HCT116 (cell line): ENCODE measurements around the gene GNA12. TPM values are rescaled to one million over a fixed set of nuclear protein-coding genes. Genes with fewer than 3 reads are reported as not detected.

Experiments used
- ATAC-seq: fragments of 200-7000 bp; cut with Tn5 transposase; 2 replicates; pipeline ENCODE4 v1.9.1; 2020; ENCODE audit warnings: mild to moderate bottlenecking, moderate library complexity
- BruUV-seq: library from RNA; stranded (reverse); fragments of 400-500 nt; replicated peaks from 2 replicates; lab custom pipeline; 2021; lab: Mats Ljungman, UMichigan
- CTCF ChIA-PET: fragments of 300-600 bp; sonication (Branson Sonifier 250); formaldehyde crosslinking; loops from one replicate; lab custom pipeline; 2021; ENCODE audit warnings: antibody characterized with exemption; lab: Charles Lee
- POLR2A ChIA-PET: fragments of 300-600, 350-600 bp; sonication (Branson Sonifier 250); formaldehyde crosslinking; loops from one replicate; lab custom pipeline; 2021; ENCODE audit warnings: antibody characterized with exemption; lab: Charles Lee
- RAD21 ChIA-PET, 2 experiments: fragments of 300-600 bp; sonication (Branson Sonifier 250); formaldehyde crosslinking; loops; one replicate each; lab custom pipeline; 2023; ENCODE audit warnings: low total read pairs in 2 of 2; ENCODE audit not compliant: uncharacterized antibody in 2 of 2, unreplicated experiment in 2 of 2, low non-redundant PET in 1 of 2; lab: Charles Lee
- DNase-seq: peaks from one replicate; pipeline ENCODE4 v3.0.0-alpha.2; 2010; ENCODE audit warnings: low read depth, low spot score
- H2AFZ ChIP-seq: fragments of 200-600 bp; shearing (Covaris generic), sonication (generic); 2 replicates; pipeline ENCODE4 v1.6.1; 2017; ENCODE audit warnings: low read depth, mixed run types, mixed read lengths, antibody characterized with exemption, low read length; ENCODE audit not compliant: poor library complexity, severe bottlenecking
- H3K27ac ChIP-seq: 2 replicates; pipeline ENCODE4 v1.5.1; 2012; ENCODE audit warnings: low read depth, low read length
- H3K27me3 ChIP-seq: fragments of 200-600 bp; sonication (generic); 2 replicates; pipeline ENCODE4 v1.6.1; 2016; ENCODE audit warnings: mixed run types, low read length, mixed read lengths; ENCODE audit not compliant: insufficient read depth
- H3K36me3 ChIP-seq, 2 experiments: fragments of 200-500 bp in 1 of 2; fragments of 200-600 bp in 1 of 2; sonication (Bioruptor generic) in 1 of 2; sonication (generic) in 1 of 2; 2 replicates each; pipeline versions ENCODE4 v1.5.1 to v1.6.1; 2014 to 2016; ENCODE audit warnings: low read length in 2 of 2, inconsistent platforms in 1 of 2, mixed read lengths in 1 of 2, mixed run types in 1 of 2; ENCODE audit not compliant: insufficient read depth in 2 of 2, control insufficient read depth in 1 of 2
- H3K4me1 ChIP-seq, 2 experiments: fragments of 200-600 bp in 1 of 2; sonication (generic) in 1 of 2; 2 replicates each; pipeline versions ENCODE4 v1.5.1 to v1.6.1; 2012 to 2017; ENCODE audit warnings: low read length in 2 of 2, inconsistent platforms in 1 of 2, mild to moderate bottlenecking in 1 of 2, mixed read lengths in 1 of 2, mixed run types in 1 of 2, moderate library complexity in 1 of 2; ENCODE audit not compliant: insufficient read depth in 2 of 2, control insufficient read depth in 1 of 2
- H3K4me2 ChIP-seq: fragments of 200-600 bp; sonication (generic); 2 replicates; pipeline ENCODE4 v1.6.1; 2017; ENCODE audit warnings: mixed run types, low read length, mixed read lengths
- H3K4me3 ChIP-seq, 2 experiments: fragments of 200-600 bp in 1 of 2; sonication (generic) in 1 of 2; replicated peaks in 1 of 2; 2 replicates each; pipeline ENCODE4 v1.5.1; 2011 to 2016; ENCODE audit warnings: low read length in 2 of 2, control low read depth in 1 of 2, low read depth in 1 of 2, mild to moderate bottlenecking in 1 of 2, mixed read lengths in 1 of 2, mixed run types in 1 of 2
- H3K79me2 ChIP-seq: fragments of 200-600 bp; sonication (generic); 2 replicates; pipeline ENCODE4 v1.6.1; 2017; ENCODE audit warnings: mild to moderate bottlenecking, mixed run types, low read length, moderate library complexity, mixed read lengths; ENCODE audit not compliant: insufficient read depth
- H3K9ac ChIP-seq: fragments of 200-600 bp; sonication (generic); 2 replicates; pipeline ENCODE4 v1.6.1; 2016; ENCODE audit warnings: low read length, mixed read lengths
- H3K9me2 ChIP-seq: fragments of 200-600 bp; sonication (generic), shearing (Covaris generic); 2 replicates; pipeline ENCODE4 v1.6.1; 2017; ENCODE audit warnings: mixed run types, mild to moderate bottlenecking, moderate library complexity; ENCODE audit not compliant: insufficient read depth
- H3K9me3 ChIP-seq, 2 experiments: fragments of 200-500 bp in 1 of 2; fragments of 200-600 bp in 1 of 2; sonication (Bioruptor generic) in 1 of 2; sonication (generic) in 1 of 2; 2 replicates each; pipeline ENCODE4 v1.6.1; 2014 to 2017; ENCODE audit warnings: low read length in 2 of 2, mixed read lengths in 2 of 2, inconsistent platforms in 1 of 2, low read depth in 1 of 2, mild to moderate bottlenecking in 1 of 2, mixed run types in 1 of 2, moderate library complexity in 1 of 2; ENCODE audit not compliant: control insufficient read depth in 1 of 2, insufficient read depth in 1 of 2
- H4K20me1 ChIP-seq: fragments of 200-600 bp; sonication (generic), shearing (Covaris generic); 2 replicates; pipeline ENCODE4 v1.6.1; 2017; ENCODE audit warnings: mixed run types, mild to moderate bottlenecking, moderate library complexity; ENCODE audit not compliant: insufficient read depth
- CBX3 ChIP-seq: IDR thresholded peaks from 2 replicates; pipeline ENCODE4 v1.6.1; 2012; ENCODE audit warnings: low read depth
- EGR1 ChIP-seq: IDR thresholded peaks from 2 replicates; pipeline ENCODE4 v1.6.1; 2012; ENCODE audit warnings: low read depth
- EZH2phosphoT487 ChIP-seq: fragments of 200-600 bp; IDR thresholded peaks from 2 replicates; pipeline ENCODE4 v1.6.1; 2018; ENCODE audit warnings: antibody characterized with exemption, borderline replicate concordance
- REST ChIP-seq: IDR thresholded peaks from 2 replicates; pipeline ENCODE4 v1.6.1; 2012; ENCODE audit warnings: low read depth
- SP1 ChIP-seq: IDR thresholded peaks from 2 replicates; pipeline ENCODE4 v1.6.1; 2012; ENCODE audit warnings: low read depth
- SRF ChIP-seq: IDR thresholded peaks from 2 replicates; pipeline ENCODE4 v1.6.1; 2012; ENCODE audit warnings: low read depth
- TCF7L2 ChIP-seq: IDR thresholded peaks from 2 replicates; pipeline ENCODE4 v1.7.0; 2011; ENCODE audit warnings: borderline replicate concordance, inconsistent platforms; ENCODE audit not compliant: insufficient read depth, insufficient read length; ENCODE audit errors: extremely low read depth
- ZBTB33 ChIP-seq: IDR thresholded peaks from 2 replicates; pipeline ENCODE4 v1.6.1; 2011; ENCODE audit warnings: mild to moderate bottlenecking, low read length, moderate library complexity; ENCODE audit not compliant: insufficient replicate concordance; ENCODE audit errors: extremely low read depth
- intact Hi-C: fragments of 100-400 bp; cut with micrococcal nuclease; formaldehyde crosslinking; loops from 2 replicates; pipeline ENCODE4 v1.10.0; 2022
- total RNA-seq: library from RNA; stranded (reverse); gene quantifications from one replicate; pipeline ENCODE4 v1.2.1, GENCODE V29; 2021; ENCODE audit not compliant: unreplicated experiment

GNA12 gene
- total RNA-seq, 1 experiment from 2014 or later = 32.6 TPM

GRCh38 chr7:2708041-2708440, 136.1 kb downstream of the GNA12 start:
- Histone ChIP-seq H3K79me2 (no peaks in the 10 kb centered on the region), H2AFZ (no peak overlapping the region), H3K4me1 (peaks cover 8 to 12% of the 10 kb centered on the region in 2 experiments), H3K9ac (no peak overlapping the region), H3K27ac (no peak overlapping the region), H4K20me1 (no peaks in the 10 kb centered on the region), H3K4me3 (no peak overlapping the region), H3K36me3 (no peaks in the 10 kb centered on the region), H3K27me3 (no peaks in the 10 kb centered on the region), H3K9me3 (no peaks in the 10 kb centered on the region), H3K9me2 (no peaks in the 10 kb centered on the region), H3K4me2 (no peak overlapping the region)
- ChIA-PET POLR2A (no interaction called here), RAD21 (no interaction called here), CTCF (interaction anchor here (2.9 kb wide), 1 partner anchor 257 kb away, joined by 15 read pairs; no protein-coding TSS in a partner anchor)
- ATAC-seq (no peak), DNase-seq (no peak)
- intact Hi-C loops = no loop called here
- BruUV-seq = no TSS peak
- TF ChIP-seq EZH2phosphoT487 (no peak), CBX3 (no peak), SRF (no peak), ZBTB33 (no peak), SP1 (no peak), TCF7L2 (no peak), EGR1 (no peak), REST (no peak)
